CD4-positive, alpha-beta T cell treated with Interleukin-21 for 1 hour (primary cell): Measurements from ENCODE around the gene KRT5.
"Not testable (repeated sequence)": the region's sequence is repeated elsewhere in the genome, so short reads cannot be mapped to it uniquely, and the experiment has no call there.

Source experiments
- DNase-seq: peaks from one replicate; pipeline ENCODE4 v3.0.0-alpha.2; 2020

The KRT5 gene

DNA sequence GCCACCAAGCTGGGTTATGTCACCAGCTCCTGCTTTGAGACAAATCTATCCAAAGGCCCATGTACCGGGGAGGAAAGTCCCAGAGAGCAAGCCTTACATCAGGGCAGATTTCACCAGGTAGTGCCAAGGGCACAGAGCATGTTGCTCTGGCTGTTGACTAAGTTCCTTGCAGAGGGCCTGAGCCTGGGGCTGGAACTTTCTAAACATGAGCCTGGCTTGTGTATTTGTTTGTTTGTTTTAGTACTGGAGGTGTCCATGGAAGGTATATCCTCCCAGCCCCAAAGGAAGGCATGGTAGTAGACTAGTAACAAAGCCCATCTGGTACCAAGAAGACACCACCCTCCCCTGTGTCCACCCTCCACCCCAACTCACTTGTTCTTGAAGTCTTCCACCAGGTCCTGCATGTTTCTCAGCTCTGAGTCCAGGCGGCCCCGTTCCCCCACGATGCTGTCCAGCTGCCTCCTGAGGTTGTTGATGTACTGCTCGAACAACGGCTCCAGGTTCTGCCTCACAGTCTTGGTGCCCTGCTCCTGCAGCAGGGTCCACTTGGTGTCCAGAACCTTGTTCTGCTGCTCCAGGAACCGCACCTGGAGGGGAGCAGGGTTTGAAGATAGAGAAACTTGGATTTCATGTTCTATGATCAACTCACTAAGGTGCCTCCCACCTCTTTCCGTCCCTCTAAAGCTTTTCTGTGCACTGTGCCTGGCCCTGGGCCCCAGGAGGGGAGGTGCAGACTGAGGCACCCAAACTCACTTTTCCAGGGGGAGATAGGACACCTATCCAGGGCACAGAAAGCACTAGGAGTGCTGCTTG, 1.4 kb downstream of the KRT5 start:
- no peak for DNase-seq

DNA sequence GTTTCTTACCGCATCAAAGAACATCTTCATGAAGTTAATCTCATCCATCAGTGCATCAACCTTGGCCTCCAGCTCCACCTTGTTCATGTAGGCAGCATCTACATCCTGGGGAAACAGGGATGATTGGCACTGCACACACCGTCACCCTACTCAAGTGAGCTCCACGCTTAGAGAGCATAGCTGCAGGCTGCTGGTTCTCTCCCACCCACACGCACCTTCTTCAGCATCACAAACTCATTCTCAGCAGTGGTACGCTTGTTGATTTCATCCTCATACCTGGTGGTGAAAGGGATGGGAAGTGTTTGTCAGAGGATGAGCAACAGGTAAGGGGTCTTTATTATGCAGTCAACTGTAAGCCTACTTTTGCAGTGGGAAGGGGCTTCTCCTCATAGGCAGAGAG, 2.3 kb downstream of the KRT5 start:
- DNase-seq: no peak

- DNase-seq: no peak
Observed at GRCh38 chr12:52517005-52517835, 3.0 kb downstream of the KRT5 start.

- DNase-seq: no peak
Observed at GRCh38 chr12:52515927-52516831, 4.0 kb downstream of the KRT5 start.

- DNase-seq: no peak
Observed at GRCh38 chr12:52515319-52515646, 4.9 kb downstream of the KRT5 start.

GRCh38 chr12:52514471-52515318, 5.5 kb downstream of the KRT5 start:
- no peak for DNase-seq

GRCh38 chr12:52513736-52514135, 6.5 kb downstream of the KRT5 start:
- no peak for DNase-seq

DNA sequence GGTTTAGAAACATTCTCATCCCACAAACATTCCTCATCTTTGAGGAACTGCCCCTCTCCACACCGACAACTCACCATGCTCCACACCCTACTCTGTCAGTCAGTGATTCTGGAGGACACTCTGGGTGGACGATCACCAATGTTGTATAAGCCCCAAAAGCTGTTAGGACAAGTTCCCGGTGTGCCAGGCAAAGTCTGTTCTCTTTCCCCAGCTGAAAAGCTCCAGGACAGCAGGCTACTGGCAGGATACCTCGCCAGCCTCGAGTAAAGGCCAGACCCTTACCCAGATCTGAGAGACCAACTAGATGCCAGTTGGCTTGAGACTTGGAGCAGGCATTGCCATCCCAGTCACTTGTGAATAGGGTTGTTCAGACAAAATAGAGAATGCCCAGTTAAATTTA, 12.0 kb downstream of the KRT5 start:
- no peak for DNase-seq

GRCh38 chr12:52506858-52507715, 13.1 kb downstream of the KRT5 start:
- peak; percentile 32 for DNase-seq

DNA sequence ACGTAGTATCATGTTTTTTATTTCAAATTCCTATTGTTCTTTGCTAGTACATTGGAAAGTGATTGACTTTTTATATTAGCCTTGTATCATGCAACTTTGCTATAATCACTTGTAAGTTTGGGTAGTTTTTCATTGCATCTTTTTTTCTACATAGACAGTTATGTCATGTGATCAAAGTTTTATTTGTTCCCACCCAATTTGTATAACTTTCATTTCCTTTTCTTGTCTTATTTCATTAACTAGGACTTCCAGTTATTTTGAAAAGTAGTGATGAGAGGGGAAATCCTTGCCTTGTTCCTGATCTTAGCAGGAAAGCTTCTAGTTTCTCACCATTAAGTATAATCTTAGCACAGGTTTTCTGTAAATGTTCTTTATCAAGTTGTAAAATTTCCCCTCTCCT, 17.3 kb downstream of the KRT5 start:
- no peak for DNase-seq

DNA sequence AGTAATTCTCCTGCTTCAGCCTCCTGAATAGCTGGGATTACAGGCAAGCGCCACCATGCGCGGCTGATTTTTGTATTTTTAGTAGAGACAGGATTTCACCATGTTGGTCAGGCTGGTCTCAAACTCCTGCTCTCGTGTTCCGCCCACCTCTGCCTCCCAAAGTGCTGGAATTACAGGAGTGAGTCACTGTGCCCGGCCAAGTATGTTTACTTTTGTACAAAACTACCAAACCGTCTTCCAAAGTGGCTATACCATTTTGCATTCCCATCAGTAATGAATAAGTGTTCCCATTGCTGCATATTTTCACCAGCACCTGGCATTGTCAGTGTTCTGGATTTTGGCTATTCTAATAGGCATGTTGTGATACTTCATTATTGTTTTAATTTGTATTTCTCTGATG, 18.7 kb downstream of the KRT5 start:
- no peak for DNase-seq

- not testable (repeated sequence) for DNase-seq
Observed at GRCh38 chr12:52500574-52500973, 19.6 kb downstream of the KRT5 start.

DNA sequence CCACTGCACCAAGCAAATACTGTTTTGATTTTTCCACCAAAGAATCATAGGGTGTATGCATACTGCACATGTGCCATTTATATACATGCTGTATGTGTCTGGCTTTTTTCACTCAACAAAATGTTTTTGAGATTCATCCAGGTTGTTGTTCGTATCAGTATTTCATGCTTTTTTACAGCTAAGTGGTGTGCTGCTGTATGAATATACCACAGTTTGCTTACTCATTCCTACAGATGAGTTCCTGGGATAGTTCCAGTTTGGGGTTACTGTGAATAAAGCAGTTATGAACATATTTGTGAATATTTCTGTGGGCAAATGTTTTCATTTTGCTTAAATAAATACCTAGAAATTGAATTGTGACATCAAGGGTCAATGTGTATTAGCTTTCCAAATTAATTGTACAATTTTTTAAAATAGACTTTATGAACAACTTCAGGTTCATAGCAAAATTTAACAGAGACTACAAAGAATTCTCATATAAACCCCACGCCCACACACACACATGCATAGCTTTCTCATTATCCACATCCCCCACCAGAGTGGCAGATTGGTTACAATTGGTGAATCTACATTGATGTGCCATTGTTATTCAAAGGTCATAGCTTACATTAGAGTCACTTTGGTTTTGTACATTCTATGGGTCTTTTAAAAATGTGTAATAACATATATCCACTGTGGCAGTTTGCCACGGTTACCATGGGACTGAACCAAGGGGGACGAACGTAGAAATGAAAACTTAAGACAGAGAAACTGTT, 20.2 kb downstream of the KRT5 start:
- no peak for DNase-seq

GRCh38 chr12:52498946-52499345, 21.2 kb downstream of the KRT5 start:
- no peak for DNase-seq

DNA sequence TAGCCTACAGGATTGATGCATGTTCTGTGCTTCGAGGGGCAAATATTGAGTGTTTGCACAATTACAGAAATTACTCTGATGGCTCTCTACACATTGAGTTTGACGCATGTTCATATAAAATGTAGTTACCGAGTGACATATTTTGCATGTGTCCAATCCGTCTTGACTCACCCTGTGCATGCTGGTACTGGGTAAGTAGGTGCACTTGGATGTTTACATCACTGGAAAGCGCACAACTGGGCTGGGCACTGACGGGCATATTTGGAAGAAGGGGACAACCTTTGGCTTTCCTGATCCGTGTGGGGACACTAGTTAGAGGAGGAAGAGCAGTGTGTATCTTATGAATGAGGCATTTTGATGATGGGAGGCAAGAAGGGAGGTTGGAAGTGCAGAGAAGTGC, 22.2 kb downstream of the KRT5 start:
- DNase-seq: no peak

DNA sequence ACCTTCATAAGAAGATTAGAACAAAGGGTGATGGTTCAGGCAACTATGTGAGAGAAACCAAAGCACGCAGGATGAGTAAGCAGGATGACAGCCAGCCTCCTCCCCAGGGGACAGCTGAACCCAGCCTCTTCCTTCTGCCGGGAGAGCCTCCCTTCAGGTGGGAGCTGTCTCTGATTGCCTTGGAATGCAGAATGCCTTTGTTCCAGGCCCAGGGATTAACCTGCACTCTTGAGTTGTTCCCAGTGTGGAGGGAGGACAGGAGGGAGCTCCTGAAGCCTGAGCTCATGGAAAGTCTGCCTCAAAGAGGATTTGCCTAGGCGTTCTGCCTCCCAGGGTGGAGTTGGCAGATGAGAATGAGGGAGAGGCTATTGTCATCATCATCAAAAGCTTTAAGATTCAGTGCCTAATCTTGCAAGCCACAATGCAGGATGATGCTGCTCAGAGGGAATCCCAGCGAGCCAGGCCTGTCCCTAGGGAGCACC, 23.6 kb downstream of the KRT5 start:
- no peak for DNase-seq

GRCh38 chr12:52496054-52496453, 24.1 kb downstream of the KRT5 start:
- no peak for DNase-seq

DNA sequence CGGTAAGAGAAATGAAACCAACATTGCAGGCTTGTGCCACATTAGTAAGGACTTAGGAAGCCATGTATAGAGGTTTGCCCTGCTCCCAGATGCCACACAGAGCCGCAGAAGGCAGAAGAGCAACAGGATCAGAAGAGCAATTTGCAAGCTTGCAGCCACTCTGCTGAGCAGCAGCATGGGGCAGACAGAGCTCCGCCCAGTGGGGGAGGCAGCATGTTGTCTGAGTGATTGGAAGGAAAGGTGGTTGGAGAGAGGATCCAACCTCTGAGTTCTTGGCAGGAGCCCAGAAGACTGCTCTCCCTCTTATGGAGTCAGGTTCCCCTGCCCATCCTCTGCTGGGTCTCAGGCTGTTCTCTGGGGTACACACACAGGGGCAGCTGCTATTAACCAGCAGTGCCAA, 24.8 kb downstream of the KRT5 start:
- DNase-seq: no peak

- no peak for DNase-seq
Observed at GRCh38 chr12:52494518-52494917, 25.7 kb downstream of the KRT5 start.

DNA sequence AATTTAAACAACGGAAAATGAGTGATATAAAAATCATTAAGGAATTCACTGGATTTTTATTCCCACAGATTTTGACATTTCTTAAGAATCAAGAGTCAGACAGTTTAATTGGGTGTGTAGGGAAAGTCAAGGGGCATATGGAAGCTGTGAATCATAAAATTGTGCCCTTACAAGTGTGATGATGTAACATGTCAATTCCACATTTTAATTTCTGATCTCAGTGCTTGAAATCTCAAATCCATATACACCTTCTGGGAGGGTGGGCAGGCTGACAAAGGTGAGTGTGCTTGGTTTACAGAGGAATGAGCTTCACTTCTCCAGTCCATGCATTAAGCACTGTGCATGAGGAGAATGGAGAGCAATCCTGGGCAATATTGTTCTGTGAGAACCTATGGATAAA, 26.1 kb downstream of the KRT5 start:
- no peak for DNase-seq
